Nucleus accumbens (tissue), 56 donors: ENCODE results near the gene SPATA33.

Experiments
- DNase-seq, 56 donors: peaks; one replicate each; lab custom pipeline; 2025; lab: John Stamatoyannopoulos, UW

Gene SPATA33

GRCh38 chr16:89705006-89705405 is 47.4 kb downstream of the SPATA33 start:
- DNase-seq = no peak

GRCh38 chr16:89706518-89707260 is 49.1 kb downstream of the SPATA33 start:
- no peak for DNase-seq

- DNase-seq = no peak
These were observed 50.1 kb downstream of the SPATA33 start for GRCh38 chr16:89707695-89708094.

- no peak for DNase-seq
These were observed 50.9 kb downstream of the SPATA33 start for GRCh38 chr16:89708481-89708931.

GRCh38 chr16:89709166-89709565 is 51.5 kb downstream of the SPATA33 start:
- no peak for DNase-seq

- DNase-seq = no peak
These were observed 52.2 kb downstream of the SPATA33 start for GRCh38 chr16:89709716-89710432.

- no peak for DNase-seq
These were observed 53.3 kb downstream of the SPATA33 start for GRCh38 chr16:89710709-89711564.

- DNase-seq = peak in 4 of 56 donors; percentile 18 to 49 (median 42)
These were observed 54.1 kb downstream of the SPATA33 start for GRCh38 chr16:89711601-89712273.

- DNase-seq = no peak
These were observed 54.7 kb downstream of the SPATA33 start for GRCh38 chr16:89712274-89712781.

GRCh38 chr16:89716493-89716892 is 58.9 kb downstream of the SPATA33 start:
- DNase-seq = no peak

- DNase-seq = no peak
These were observed 59.5 kb downstream of the SPATA33 start for GRCh38 chr16:89716916-89717687.

GRCh38 chr16:89717688-89718505 is 60.3 kb downstream of the SPATA33 start:
- no peak for DNase-seq
